ENCODE measurements around the gene CDIPT. TPM values are rescaled to one million over a fixed set of nuclear protein-coding genes. Genes with fewer than 3 reads are reported as not detected.

Gene CDIPT
- total RNA-seq, 1 experiment from 2014 or later = 42.7 TPM

DNA sequence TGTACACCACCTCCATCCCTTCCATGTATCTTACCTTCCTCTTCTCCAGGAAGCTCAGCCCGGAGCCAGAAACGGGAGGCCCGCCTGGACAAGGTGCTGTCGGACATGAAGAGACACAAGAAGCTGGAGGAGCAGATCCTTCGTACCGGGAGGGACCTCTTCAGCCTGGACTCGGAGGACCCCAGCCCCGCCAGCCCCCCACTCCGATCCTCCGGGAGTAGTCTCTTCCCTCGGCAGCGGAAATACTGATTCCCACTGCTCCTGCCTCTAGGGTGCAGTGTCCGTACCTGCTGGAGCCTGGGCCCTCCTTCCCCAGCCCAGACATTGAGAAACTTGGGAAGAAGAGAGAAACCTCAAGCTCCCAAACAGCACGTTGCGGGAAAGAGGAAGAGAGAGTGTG, 43.5 kb downstream of the CDIPT start:
- H3K36me3 Mint-ChIP-seq (ENCODE audit: insufficient read depth, unreplicated experiment) = peaks cover 40% of the 10 kb centered on the region
- DNase-seq (ENCODE audit: unreplicated experiment) = peak; percentile 66
- CTCF ChIA-PET = interaction anchor here (0.6 to 6.2 kb wide), 20 partner anchors 10 to 1292 kb away, joined by 3 to 52 read pairs (median 3); partner anchors contain the start of genes HIRIP3, INO80E, KCTD13 and MAZ
- no peaks in the 10 kb centered on the region for H3K9me3 Mint-ChIP-seq (ENCODE audit: unreplicated experiment)
- H3K4me3 Mint-ChIP-seq (ENCODE audit: unreplicated experiment) = peak overlapping the region; percentile 62
- H3K27ac Mint-ChIP-seq (ENCODE audit: low read depth, unreplicated experiment) = peak overlapping the region; percentile 1
- no peaks in the 10 kb centered on the region for H3K27me3 Mint-ChIP-seq (ENCODE audit: insufficient read depth, unreplicated experiment)
- TF ChIP-seq, protein P1, sequence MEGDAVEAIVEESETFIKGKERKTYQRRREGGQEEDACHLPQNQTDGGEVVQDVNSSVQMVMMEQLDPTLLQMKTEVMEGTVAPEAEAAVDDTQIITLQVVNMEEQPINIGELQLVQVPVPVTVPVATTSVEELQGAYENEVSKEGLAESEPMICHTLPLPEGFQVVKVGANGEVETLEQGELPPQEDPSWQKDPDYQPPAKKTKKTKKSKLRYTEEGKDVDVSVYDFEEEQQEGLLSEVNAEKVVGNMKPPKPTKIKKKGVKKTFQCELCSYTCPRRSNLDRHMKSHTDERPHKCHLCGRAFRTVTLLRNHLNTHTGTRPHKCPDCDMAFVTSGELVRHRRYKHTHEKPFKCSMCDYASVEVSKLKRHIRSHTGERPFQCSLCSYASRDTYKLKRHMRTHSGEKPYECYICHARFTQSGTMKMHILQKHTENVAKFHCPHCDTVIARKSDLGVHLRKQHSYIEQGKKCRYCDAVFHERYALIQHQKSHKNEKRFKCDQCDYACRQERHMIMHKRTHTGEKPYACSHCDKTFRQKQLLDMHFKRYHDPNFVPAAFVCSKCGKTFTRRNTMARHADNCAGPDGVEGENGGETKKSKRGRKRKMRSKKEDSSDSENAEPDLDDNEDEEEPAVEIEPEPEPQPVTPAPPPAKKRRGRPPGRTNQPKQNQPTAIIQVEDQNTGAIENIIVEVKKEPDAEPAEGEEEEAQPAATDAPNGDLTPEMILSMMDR (IDR thresholded peaks at IDR 0.05; ENCODE audit: unreplicated experiment) = peak; percentile 45
- POLR2A ChIA-PET = interaction anchor here (0.6 to 7.9 kb wide), 16 partner anchors 8 to 247 kb away, joined by 3 to 120 read pairs (median 12); partner anchors contain the start of genes ALDOA, CDIPT, HIRIP3 and INO80E
- intact Hi-C loops (cut with micrococcal nuclease) = loop anchor here (1.0 kb wide), 1 partner anchor 29 kb away; no protein-coding TSS in a partner anchor
- H3K4me1 Mint-ChIP-seq (ENCODE audit: insufficient read depth, unreplicated experiment) = peaks cover 30% of the 10 kb centered on the region
- no TSS peak for BruUV-seq (replicated peaks)

DNA sequence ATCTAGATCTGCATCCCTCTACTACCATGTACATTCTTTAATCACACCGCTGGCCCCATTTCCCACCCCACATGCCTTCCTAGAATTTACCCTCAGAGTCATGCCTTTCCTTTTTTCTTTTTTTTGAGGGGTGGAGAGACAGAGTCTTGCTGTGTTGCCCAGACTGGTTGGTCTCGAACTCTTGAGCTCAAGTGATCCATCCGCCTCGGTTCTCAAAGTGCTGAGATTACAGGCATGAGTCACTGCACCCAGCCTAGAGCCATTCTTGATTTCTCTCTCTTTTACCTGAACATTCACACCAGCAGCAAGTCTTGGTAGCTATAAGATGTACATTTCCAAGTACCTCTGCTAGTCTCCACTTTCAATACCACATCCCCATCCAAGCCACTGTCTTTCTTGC, 44.9 kb downstream of the CDIPT start:
- DNase-seq (ENCODE audit: unreplicated experiment) = no peak
- H3K27ac Mint-ChIP-seq (ENCODE audit: low read depth, unreplicated experiment) = no peak overlapping the region
- H3K4me3 Mint-ChIP-seq (ENCODE audit: unreplicated experiment) = peak overlapping the region; percentile 73
- TF ChIP-seq, protein P1 (IDR thresholded peaks at IDR 0.05; ENCODE audit: unreplicated experiment) = no peak
- intact Hi-C loops (cut with micrococcal nuclease) = no loop called here
- POLR2A ChIA-PET = interaction anchor here (0.6 to 7.9 kb wide), 10 partner anchors 10 to 549 kb away, joined by 3 to 120 read pairs (median 6); partner anchors contain the start of genes ALDOA, CDIPT, KIF22 and MAZ
- no TSS peak for BruUV-seq (replicated peaks)
- CTCF ChIA-PET = interaction anchor here (0.5 to 6.2 kb wide), 10 partner anchors 10 to 510 kb away, joined by 3 to 52 read pairs (median 5); partner anchors contain the start of genes HIRIP3, INO80E, KIF22 and MAZ
- H3K4me1 Mint-ChIP-seq (ENCODE audit: insufficient read depth, unreplicated experiment) = peaks cover 30% of the 10 kb centered on the region
- H3K36me3 Mint-ChIP-seq (ENCODE audit: insufficient read depth, unreplicated experiment) = peaks cover 36% of the 10 kb centered on the region
- H3K27me3 Mint-ChIP-seq (ENCODE audit: insufficient read depth, unreplicated experiment) = no peaks in the 10 kb centered on the region
- H3K9me3 Mint-ChIP-seq (ENCODE audit: unreplicated experiment) = no peaks in the 10 kb centered on the region

DNA sequence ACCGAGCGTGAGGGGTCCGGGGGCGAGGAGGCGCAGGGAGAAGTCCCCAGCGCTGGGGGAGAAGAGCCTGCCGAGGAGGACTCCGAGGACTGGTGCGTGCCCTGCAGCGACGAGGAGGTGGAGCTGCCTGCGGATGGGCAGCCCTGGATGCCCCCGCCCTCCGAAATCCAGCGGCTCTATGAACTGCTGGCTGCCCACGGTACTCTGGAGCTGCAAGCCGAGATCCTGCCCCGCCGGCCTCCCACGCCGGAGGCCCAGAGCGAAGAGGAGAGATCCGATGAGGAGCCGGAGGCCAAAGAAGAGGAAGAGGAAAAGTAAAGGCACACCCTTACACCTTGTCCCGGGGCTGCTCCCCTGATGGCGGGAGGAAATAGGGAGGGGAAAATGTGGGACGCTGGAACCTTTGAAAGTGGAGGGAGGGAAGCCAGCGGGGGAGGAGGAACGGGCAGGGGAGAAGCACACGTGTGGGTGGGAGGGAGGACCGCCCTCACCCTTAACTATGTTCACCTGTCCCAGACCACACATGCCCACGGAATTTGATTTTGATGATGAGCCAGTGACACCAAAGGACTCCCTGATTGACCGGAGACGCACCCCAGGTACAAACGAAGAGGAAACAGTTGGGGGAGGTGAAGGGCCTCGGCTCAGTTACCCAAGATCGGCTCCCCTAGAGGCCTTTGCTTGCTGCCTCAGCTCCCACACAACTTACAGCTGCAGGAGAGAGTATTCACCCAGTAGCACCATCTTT, 46.2 kb downstream of the CDIPT start:
- CTCF ChIA-PET = interaction anchor here (0.6 to 5.9 kb wide), 16 partner anchors 9 to 989 kb away, joined by 3 to 50 read pairs (median 4); partner anchors contain the start of gene MAZ
- DNase-seq (ENCODE audit: unreplicated experiment) = peak; percentile 64
- Mint-ChIP-seq H3K4me1 (ENCODE audit: insufficient read depth, unreplicated experiment) (peaks cover 31% of the 10 kb centered on the region), H3K36me3 (ENCODE audit: insufficient read depth, unreplicated experiment) (peaks cover 30% of the 10 kb centered on the region), H3K4me3 (ENCODE audit: unreplicated experiment) (peak overlapping the region; percentile 89), H3K9me3 (ENCODE audit: unreplicated experiment) (no peaks in the 10 kb centered on the region), H3K27me3 (ENCODE audit: insufficient read depth, unreplicated experiment) (no peaks in the 10 kb centered on the region), H3K27ac (ENCODE audit: low read depth, unreplicated experiment) (peak overlapping the region; percentile 94)
- intact Hi-C loops (cut with micrococcal nuclease) = loop anchor here (1.0 to 2.0 kb wide), 2 partner anchors 27 to 116 kb away; partner anchors contain the start of gene KIF22
- POLR2A ChIA-PET = interaction anchor here (0.7 to 7.9 kb wide), 12 partner anchors 7 to 601 kb away, joined by 3 to 120 read pairs (median 6); partner anchors contain the start of genes ALDOA, HIRIP3, KIF22 and MAZ
- no TSS peak for BruUV-seq (replicated peaks)
- TF ChIP-seq, protein P1 (IDR thresholded peaks at IDR 0.05; ENCODE audit: unreplicated experiment) = no peak
